ENCODE data around the gene TSSK2.
A peak's percentile ranks its signal among the peaks of the same experiment; 100 is the strongest.

TSSK2 gene

GRCh38 chr22:19090586-19091127 lies 40.5 kb upstream of the TSSK2 start:
- peaks cover 79 to 87% of the 10 kb centered on the region in 2 experiments for H3K4me1 ChIP-seq (ENCODE audit: control insufficient read depth in 1 of 2, insufficient read depth in 1 of 2, low read depth in 1 of 2, low read length in 1 of 2)
- H3K36me3 ChIP-seq, result peaks cover 16% of the 10 kb centered on the region
- H3K4me3 ChIP-seq (ENCODE audit: low read depth in 1 of 2, low read length in 1 of 2), result no peak overlapping the region
- TF ChIP-seq CTCF (IDR thresholded peaks at IDR 0.05), result no peak
- H3K27ac ChIP-seq, result peak overlapping the region; percentile 96
- H3K9me3 ChIP-seq, result no peaks in the 10 kb centered on the region
- H3K27me3 ChIP-seq, result no peaks in the 10 kb centered on the region

GRCh38 chr22:19092725-19093124 lies 38.4 kb upstream of the TSSK2 start:
- Histone ChIP-seq H3K27me3 (no peaks in the 10 kb centered on the region), H3K27ac (peak overlapping the region; percentile 96), H3K9me3 (no peaks in the 10 kb centered on the region), H3K4me1 (ENCODE audit: control insufficient read depth in 1 of 2, insufficient read depth in 1 of 2, low read depth in 1 of 2, low read length in 1 of 2) (peaks cover 79 to 88% of the 10 kb centered on the region in 2 experiments), H3K4me3 (ENCODE audit: low read depth in 1 of 2, low read length in 1 of 2) (no peak overlapping the region), H3K36me3 (peaks cover 16% of the 10 kb centered on the region)
- no peak for TF ChIP-seq CTCF (IDR thresholded peaks at IDR 0.05)

- H3K27me3 ChIP-seq, result no peaks in the 10 kb centered on the region
- H3K27ac ChIP-seq, result peak overlapping the region; percentile 96
- no peaks in the 10 kb centered on the region for H3K9me3 ChIP-seq
- peaks cover 10% of the 10 kb centered on the region for H3K36me3 ChIP-seq
- H3K4me3 ChIP-seq (ENCODE audit: low read depth in 1 of 2, low read length in 1 of 2), result no peak overlapping the region
- no peak for TF ChIP-seq CTCF (IDR thresholded peaks at IDR 0.05)
- H3K4me1 ChIP-seq (ENCODE audit: control insufficient read depth in 1 of 2, insufficient read depth in 1 of 2, low read depth in 1 of 2, low read length in 1 of 2), result peaks cover 79 to 88% of the 10 kb centered on the region in 2 experiments
Observed at GRCh38 chr22:19094393-19094997, 36.6 kb upstream of the TSSK2 start.

GRCh38 chr22:19096555-19096954 lies 34.6 kb upstream of the TSSK2 start:
- Histone ChIP-seq H3K4me1 (ENCODE audit: control insufficient read depth in 1 of 2, insufficient read depth in 1 of 2, low read depth in 1 of 2, low read length in 1 of 2) (peaks cover 67 to 89% of the 10 kb centered on the region in 2 experiments), H3K4me3 (ENCODE audit: low read depth in 1 of 2, low read length in 1 of 2) (peak overlapping the region in 1 of 2 experiments; percentile 17), H3K36me3 (peaks cover 10% of the 10 kb centered on the region), H3K9me3 (no peaks in the 10 kb centered on the region), H3K27ac (peak overlapping the region; percentile 96), H3K27me3 (no peaks in the 10 kb centered on the region)
- no peak for TF ChIP-seq CTCF (IDR thresholded peaks at IDR 0.05)

- no peaks in the 10 kb centered on the region for H3K27me3 ChIP-seq
- no peak for TF ChIP-seq CTCF (IDR thresholded peaks at IDR 0.05)
- peaks cover 10% of the 10 kb centered on the region for H3K36me3 ChIP-seq
- peaks cover 58 to 79% of the 10 kb centered on the region in 2 experiments for H3K4me1 ChIP-seq (ENCODE audit: control insufficient read depth in 1 of 2, insufficient read depth in 1 of 2, low read depth in 1 of 2, low read length in 1 of 2)
- H3K4me3 ChIP-seq (ENCODE audit: low read depth in 1 of 2, low read length in 1 of 2), result peak overlapping the region in 1 of 2 experiments; percentile 10
- H3K27ac ChIP-seq, result peak overlapping the region; percentile 96
- no peaks in the 10 kb centered on the region for H3K9me3 ChIP-seq
Observed at GRCh38 chr22:19097518-19097917, 33.6 kb upstream of the TSSK2 start.

Data from neutrophil (primary cell).